BLaER1 treated with 17β-estradiol and CSF1 and Interleukin-3, amounts not matched to agents 10 nM and 100 nM (cell line): ENCODE results near the gene TNNI3K.

Experiments used
- H3K27ac ChIP-seq, 11 experiments: shearing (Covaris generic); formaldehyde crosslinking; 2 replicates each; pipeline ENCODE4 v1.8.1; 2022
- H3K27me3 ChIP-seq, 11 experiments: shearing (Covaris generic); formaldehyde crosslinking; 2 replicates each; pipeline ENCODE4 v1.8.1; 2022
- H3K36me3 ChIP-seq, 11 experiments: shearing (Covaris generic); formaldehyde crosslinking; 2 replicates each; pipeline ENCODE4 v1.8.1; 2022
- H3K4me1 ChIP-seq, 10 experiments: shearing (Covaris generic); formaldehyde crosslinking; 2 replicates each; pipeline ENCODE4 v1.8.1; 2022
- H3K4me2 ChIP-seq, 11 experiments: shearing (Covaris generic); formaldehyde crosslinking; 2 replicates each; pipeline ENCODE4 v1.8.1; 2022
- H3K4me3 ChIP-seq, 10 experiments: shearing (Covaris generic); formaldehyde crosslinking; 2 replicates each; pipeline ENCODE4 v1.8.1; 2022
- H3K9ac ChIP-seq, 11 experiments: shearing (Covaris generic); formaldehyde crosslinking; 2 replicates each; pipeline ENCODE4 v1.8.1; 2022
- H3K9me3 ChIP-seq, 11 experiments: shearing (Covaris generic); formaldehyde crosslinking; replicated peaks in 1 of 11; 2 replicates each; pipeline ENCODE4 v1.8.1; 2022
- H4K20me1 ChIP-seq, 11 experiments: shearing (Covaris generic); formaldehyde crosslinking; 2 replicates each; pipeline ENCODE4 v1.8.1; 2022
- Cebpa-rat ChIP-seq, 11 experiments: shearing (Covaris generic); IDR thresholded peaks; 2 replicates each; pipeline ENCODE4 v1.8.1; 2022

The TNNI3K gene

DNA sequence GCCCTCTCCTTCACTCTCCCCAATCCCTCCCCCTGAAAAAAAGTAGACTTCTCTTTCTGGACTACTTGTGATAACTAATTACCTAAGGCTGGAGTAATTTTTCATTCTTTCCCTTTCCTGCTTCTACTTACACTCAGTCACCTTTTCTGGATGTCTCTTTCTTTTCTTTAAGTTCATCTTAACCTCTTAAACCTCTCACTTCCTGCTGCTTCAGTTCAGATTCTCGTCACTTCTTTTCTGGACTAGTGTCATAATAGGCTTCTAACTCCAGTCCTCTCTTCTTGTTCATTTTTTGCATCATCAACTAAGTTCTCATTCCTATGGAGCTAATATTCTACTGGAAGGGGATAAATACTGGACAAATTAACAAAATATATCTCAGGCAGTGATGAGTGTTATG is 201.8 kb downstream of the TNNI3K start:
- Histone ChIP-seq H4K20me1 (no peaks in the 10 kb centered on the region), H3K27ac (no peak overlapping the region), H3K36me3 (no peaks in the 10 kb centered on the region), H3K27me3 (no peaks in the 10 kb centered on the region), H3K4me2 (no peak overlapping the region), H3K4me3 (no peak overlapping the region), H3K9me3 (no peaks in the 10 kb centered on the region), H3K4me1 (0 out of 20 replicates have a peak, but pooled peaks cover 0 to 7% (median 0%) of the 10 kb centered on the region in 10 experiments), H3K9ac (no peak overlapping the region)
- no peak for TF ChIP-seq Cebpa-rat (IDR thresholded peaks at IDR 0.05)

DNA sequence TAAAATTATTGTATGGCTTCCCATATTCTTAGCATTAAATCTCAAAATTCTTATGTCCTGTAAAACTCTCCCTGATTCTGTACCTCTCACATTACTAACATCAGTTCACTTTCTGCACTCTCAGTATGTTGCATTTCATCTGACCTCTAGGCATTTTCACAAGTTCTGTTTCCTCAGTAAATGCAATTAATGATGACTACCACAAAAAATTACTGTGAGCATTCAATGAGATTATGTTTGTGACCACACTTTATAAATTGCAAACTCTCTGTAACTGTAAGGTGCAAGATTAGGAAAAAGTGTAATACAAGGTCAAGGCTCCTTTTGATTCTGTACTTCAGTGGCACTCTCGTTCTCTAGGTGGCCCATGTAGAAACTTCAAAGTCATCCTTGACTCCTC is 216.8 kb downstream of the TNNI3K start:
- H3K27me3 ChIP-seq, result no peaks in the 10 kb centered on the region
- no peak overlapping the region for H3K9ac ChIP-seq
- TF ChIP-seq Cebpa-rat (IDR thresholded peaks at IDR 0.05), result no peak
- no peaks in the 10 kb centered on the region for H4K20me1 ChIP-seq
- H3K4me2 ChIP-seq, result no peak overlapping the region
- no peaks in the 10 kb centered on the region for H3K36me3 ChIP-seq
- no peak overlapping the region for H3K4me3 ChIP-seq
- no peaks in the 10 kb centered on the region for H3K4me1 ChIP-seq
- no peak overlapping the region for H3K27ac ChIP-seq
- no peaks in the 10 kb centered on the region for H3K9me3 ChIP-seq

DNA sequence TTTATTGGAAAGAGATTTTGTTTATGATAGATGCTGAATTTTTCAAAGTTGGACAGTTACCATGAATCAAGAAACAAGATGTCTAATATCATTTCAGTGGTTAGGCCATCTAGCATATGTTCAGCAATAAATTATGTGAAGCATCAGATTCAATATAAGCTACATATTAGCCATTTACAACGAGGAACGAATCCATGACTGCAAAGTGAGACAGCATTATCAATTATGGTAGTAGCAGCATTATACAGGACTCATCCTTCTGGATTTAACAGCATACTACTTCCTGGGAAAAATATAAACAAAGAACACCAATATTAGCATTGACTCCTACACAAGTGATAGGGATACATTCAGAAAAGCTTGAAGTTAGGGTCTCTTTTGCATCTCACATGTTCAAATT is 218.1 kb downstream of the TNNI3K start:
- Histone ChIP-seq H3K4me1 (no peaks in the 10 kb centered on the region), H3K27me3 (no peaks in the 10 kb centered on the region), H3K9me3 (no peaks in the 10 kb centered on the region), H3K4me2 (no peak overlapping the region), H4K20me1 (no peaks in the 10 kb centered on the region), H3K27ac (no peak overlapping the region), H3K9ac (no peak overlapping the region), H3K4me3 (no peak overlapping the region), H3K36me3 (no peaks in the 10 kb centered on the region)
- no peak for TF ChIP-seq Cebpa-rat (IDR thresholded peaks at IDR 0.05)

DNA sequence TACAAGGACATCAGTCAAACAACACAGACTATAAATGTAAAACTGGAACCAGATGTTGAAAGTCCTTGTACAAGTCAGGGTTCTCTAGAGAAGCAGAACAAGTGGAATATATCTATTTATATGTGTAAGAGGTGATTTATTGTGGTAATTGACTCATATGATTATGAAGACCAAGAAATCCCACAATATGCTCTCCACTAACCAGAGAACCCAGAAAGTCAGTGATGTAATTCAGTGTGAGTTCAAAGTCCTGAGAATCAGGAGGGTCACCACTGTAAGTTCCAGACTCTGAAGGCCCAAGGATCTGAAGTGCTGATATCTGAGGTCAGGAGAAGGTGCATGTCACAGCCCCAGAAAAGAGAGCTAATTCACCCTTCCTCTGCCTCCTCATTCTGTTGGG is 220.2 kb downstream of the TNNI3K start:
- no peak for TF ChIP-seq Cebpa-rat (IDR thresholded peaks at IDR 0.05)
- no peak overlapping the region for H3K9ac ChIP-seq
- no peaks in the 10 kb centered on the region for H3K36me3 ChIP-seq
- no peaks in the 10 kb centered on the region for H3K9me3 ChIP-seq
- H3K27me3 ChIP-seq, result no peaks in the 10 kb centered on the region
- no peak overlapping the region for H3K27ac ChIP-seq
- no peak overlapping the region for H3K4me3 ChIP-seq
- H3K4me2 ChIP-seq, result no peak overlapping the region
- H4K20me1 ChIP-seq, result no peaks in the 10 kb centered on the region
- H3K4me1 ChIP-seq, result no peaks in the 10 kb centered on the region

- Histone ChIP-seq H3K9me3 (no peaks in the 10 kb centered on the region), H3K9ac (no peak overlapping the region), H3K4me2 (no peak overlapping the region), H3K27ac (no peak overlapping the region), H3K4me1 (no peaks in the 10 kb centered on the region), H4K20me1 (no peaks in the 10 kb centered on the region), H3K27me3 (no peaks in the 10 kb centered on the region), H3K4me3 (no peak overlapping the region), H3K36me3 (no peaks in the 10 kb centered on the region)
- TF ChIP-seq Cebpa-rat (IDR thresholded peaks at IDR 0.05), result no peak
Observed at GRCh38 chr1:74457253-74457652, 222.1 kb downstream of the TNNI3K start.

DNA sequence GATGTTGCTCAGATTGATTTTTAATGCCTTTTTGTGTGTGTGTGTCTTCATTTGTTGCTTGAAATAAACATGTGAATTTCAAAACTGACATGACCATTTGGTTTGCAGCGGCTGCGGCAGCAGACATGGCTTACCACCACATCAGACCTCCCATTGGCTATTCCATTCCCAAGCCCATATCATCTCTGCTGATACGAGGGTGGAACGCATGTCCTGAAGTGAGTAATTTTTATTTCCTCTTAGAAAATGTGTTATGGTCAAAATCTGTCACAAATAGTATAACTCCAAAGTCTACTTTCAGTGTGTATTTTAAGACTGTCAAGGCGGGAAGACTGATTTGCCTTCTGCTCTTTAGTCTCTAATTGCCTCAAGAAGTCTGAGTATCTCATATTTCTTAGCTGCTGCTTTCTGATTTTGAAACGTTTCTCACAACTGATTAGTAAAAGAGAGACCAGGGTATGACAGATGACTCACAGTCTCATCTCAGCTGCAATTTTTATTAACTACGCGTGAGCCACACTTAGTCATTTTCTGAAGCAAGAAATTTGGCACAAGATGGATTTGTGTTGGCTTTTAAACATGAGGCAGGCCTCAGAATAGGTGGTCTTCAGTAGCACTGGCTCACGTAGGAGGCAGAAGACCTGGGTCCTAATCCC is 228.3 kb downstream of the TNNI3K start:
- Histone ChIP-seq H3K9ac (no peak overlapping the region), H3K27me3 (no peaks in the 10 kb centered on the region), H3K4me1 (0 out of 20 replicates have a peak, but pooled peaks cover 0 to 10% (median 0%) of the 10 kb centered on the region in 10 experiments), H3K27ac (no peak overlapping the region), H3K36me3 (no peaks in the 10 kb centered on the region), H3K9me3 (peaks cover 6 to 12% (median 10%) of the 10 kb centered on the region in 11 experiments; a peak in 17 of 22 replicates), H4K20me1 (no peaks in the 10 kb centered on the region), H3K4me2 (no peak overlapping the region), H3K4me3 (no peak overlapping the region)
- no peak for TF ChIP-seq Cebpa-rat (IDR thresholded peaks at IDR 0.05)

- Histone ChIP-seq H3K36me3 (no peaks in the 10 kb centered on the region), H3K4me1 (0 out of 20 replicates have a peak, but pooled peaks cover 0 to 10% (median 0%) of the 10 kb centered on the region in 10 experiments), H3K27me3 (no peaks in the 10 kb centered on the region), H3K9me3 (peaks cover 6 to 12% (median 10%) of the 10 kb centered on the region in 11 experiments; a peak in 17 of 22 replicates), H3K9ac (no peak overlapping the region), H4K20me1 (no peaks in the 10 kb centered on the region), H3K4me2 (no peak overlapping the region), H3K4me3 (no peak overlapping the region), H3K27ac (no peak overlapping the region)
- TF ChIP-seq Cebpa-rat (IDR thresholded peaks at IDR 0.05), result no peak
Observed at GRCh38 chr1:74464037-74464436, 228.8 kb downstream of the TNNI3K start.

DNA sequence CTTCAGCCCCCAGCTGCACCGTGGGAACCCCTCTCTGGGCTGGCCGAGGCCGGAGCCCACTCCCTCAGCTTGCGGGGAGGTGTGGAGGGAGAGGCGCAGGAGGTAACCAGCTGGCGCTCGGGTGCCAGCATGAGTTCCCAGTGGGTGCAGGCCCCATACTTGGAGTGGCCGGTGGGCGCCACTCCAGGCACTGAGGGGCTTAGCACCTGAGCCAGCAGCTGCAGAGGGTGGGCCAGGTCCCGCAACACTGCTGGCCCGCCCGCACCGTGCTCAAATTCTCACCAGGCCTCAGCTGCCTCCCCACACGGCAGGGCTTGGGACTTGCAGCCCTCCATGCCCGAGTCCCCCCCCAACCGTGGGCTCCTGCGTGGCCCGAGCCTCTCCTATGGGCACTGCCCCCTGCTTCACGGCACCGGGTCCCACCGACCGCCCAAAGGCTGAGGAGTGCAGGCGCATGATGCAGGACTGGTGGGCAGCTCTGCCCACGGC is 230.1 kb downstream of the TNNI3K start:
- no peak for TF ChIP-seq Cebpa-rat (IDR thresholded peaks at IDR 0.05)
- Histone ChIP-seq H4K20me1 (no peaks in the 10 kb centered on the region), H3K27ac (no peak overlapping the region), H3K4me3 (no peak overlapping the region), H3K9me3 (peaks cover 6 to 12% (median 10%) of the 10 kb centered on the region in 11 experiments; a peak in 17 of 22 replicates), H3K4me1 (0 out of 20 replicates have a peak, but pooled peaks cover 0 to 10% (median 0%) of the 10 kb centered on the region in 10 experiments), H3K9ac (no peak overlapping the region), H3K27me3 (no peaks in the 10 kb centered on the region), H3K4me2 (no peak overlapping the region), H3K36me3 (no peaks in the 10 kb centered on the region)

GRCh38 chr1:74467786-74468377 is 232.7 kb downstream of the TNNI3K start:
- H3K4me2 ChIP-seq, result no peak overlapping the region
- H3K4me1 ChIP-seq, result 0 out of 20 replicates have a peak, but pooled peaks cover 0 to 10% (median 0%) of the 10 kb centered on the region in 10 experiments
- H4K20me1 ChIP-seq, result no peaks in the 10 kb centered on the region
- H3K27me3 ChIP-seq, result no peaks in the 10 kb centered on the region
- H3K36me3 ChIP-seq, result no peaks in the 10 kb centered on the region
- TF ChIP-seq Cebpa-rat (IDR thresholded peaks at IDR 0.05), result no peak
- no peak overlapping the region for H3K27ac ChIP-seq
- peaks cover 6 to 12% (median 10%) of the 10 kb centered on the region in 11 experiments; a peak in 17 of 22 replicates for H3K9me3 ChIP-seq
- no peak overlapping the region for H3K9ac ChIP-seq
- no peak overlapping the region for H3K4me3 ChIP-seq
